Renal cortex interstitium (tissue), 11 donors: ENCODE measurements around the gene PGR. TPM values are rescaled to one million over a fixed set of nuclear protein-coding genes. Genes with fewer than 3 reads are reported as not detected.

Source experiments
- DNase-seq, 11 donors: peaks; one replicate each; pipeline ENCODE4 v3.0.0-alpha.2; 2013; ENCODE audit warnings: low read depth in 9 of 11, low spot score in 4 of 11; ENCODE audit errors: extremely low read depth in 1 of 11
- polyA plus RNA-seq, 3 donors: library from polyadenylated mRNA; unstranded; fragments of 120-200 nt; gene quantifications; one replicate each; pipeline ENCODE4 v1.2.1, GENCODE V29; 2013; ENCODE audit not compliant: insufficient read length in 3 of 3

The PGR gene
- polyA plus RNA-seq, 3 donors = 0.03 to 0.06 (median 0.05) TPM

GRCh38 chr11:101091781-101092180 lies 37.8 kb downstream of the PGR start:
- DNase-seq = no peak

GRCh38 chr11:101090679-101091270 lies 38.8 kb downstream of the PGR start:
- no peak for DNase-seq

GRCh38 chr11:101083335-101083734 lies 46.3 kb downstream of the PGR start:
- no peak for DNase-seq

GRCh38 chr11:101082813-101083212 lies 46.8 kb downstream of the PGR start:
- DNase-seq = no peak

- no peak for DNase-seq
These were observed 65.9 kb downstream of the PGR start for GRCh38 chr11:101063706-101064105.

GRCh38 chr11:101061606-101062005 lies 68.0 kb downstream of the PGR start:
- DNase-seq = no peak

GRCh38 chr11:101059331-101059730 lies 70.3 kb downstream of the PGR start:
- DNase-seq = no peak

- DNase-seq = no peak
These were observed 76.1 kb downstream of the PGR start for GRCh38 chr11:101053492-101053891.

- DNase-seq = no peak
These were observed 77.9 kb downstream of the PGR start for GRCh38 chr11:101051677-101052076.

GRCh38 chr11:101049813-101050212 lies 79.8 kb downstream of the PGR start:
- no peak for DNase-seq

GRCh38 chr11:101049123-101049522 lies 80.5 kb downstream of the PGR start:
- no peak for DNase-seq

- DNase-seq = no peak
These were observed 81.1 kb downstream of the PGR start for GRCh38 chr11:101048479-101048878.

- DNase-seq = no peak
These were observed 82.7 kb downstream of the PGR start for GRCh38 chr11:101046947-101047346.

- DNase-seq = no peak
These were observed 84.2 kb downstream of the PGR start for GRCh38 chr11:101045415-101045814.

- no peak for DNase-seq
These were observed 85.7 kb downstream of the PGR start for GRCh38 chr11:101043940-101044339.

GRCh38 chr11:101035872-101036271 lies 93.7 kb downstream of the PGR start:
- DNase-seq = no peak

- DNase-seq = peak in 10 of 11 donors; percentile 3 to 25 (median 15)
These were observed 95.5 kb downstream of the PGR start for GRCh38 chr11:101034076-101034475.

GRCh38 chr11:101032991-101033390 lies 96.6 kb downstream of the PGR start:
- no peak for DNase-seq

- DNase-seq = no peak
These were observed 97.9 kb downstream of the PGR start for GRCh38 chr11:101031713-101032112.

- DNase-seq = no peak
These were observed 98.9 kb downstream of the PGR start for GRCh38 chr11:101030692-101031091.

GRCh38 chr11:101030015-101030414 lies 99.6 kb downstream of the PGR start:
- DNase-seq = no peak

- no peak for DNase-seq
These were observed 101.0 kb downstream of the PGR start for GRCh38 chr11:101028644-101029043.
